ENCODE data around the gene PADI3. TPM values are rescaled to one million over a fixed set of nuclear protein-coding genes. Genes with fewer than 3 reads are reported as not detected.

The PADI3 gene
- total and polyA plus RNA-seq, 3 experiments from 2014 or later: not detected

GRCh38 chr1:17292299-17293160 is 43.6 kb downstream of the PADI3 start:
- CTCF ChIA-PET: no interaction called here
- H3K36me3 ChIP-seq (ENCODE audit: insufficient read depth, low read length): no peaks in the 10 kb centered on the region
- no peaks in the 10 kb centered on the region for H3K4me1 Mint-ChIP-seq

DNA sequence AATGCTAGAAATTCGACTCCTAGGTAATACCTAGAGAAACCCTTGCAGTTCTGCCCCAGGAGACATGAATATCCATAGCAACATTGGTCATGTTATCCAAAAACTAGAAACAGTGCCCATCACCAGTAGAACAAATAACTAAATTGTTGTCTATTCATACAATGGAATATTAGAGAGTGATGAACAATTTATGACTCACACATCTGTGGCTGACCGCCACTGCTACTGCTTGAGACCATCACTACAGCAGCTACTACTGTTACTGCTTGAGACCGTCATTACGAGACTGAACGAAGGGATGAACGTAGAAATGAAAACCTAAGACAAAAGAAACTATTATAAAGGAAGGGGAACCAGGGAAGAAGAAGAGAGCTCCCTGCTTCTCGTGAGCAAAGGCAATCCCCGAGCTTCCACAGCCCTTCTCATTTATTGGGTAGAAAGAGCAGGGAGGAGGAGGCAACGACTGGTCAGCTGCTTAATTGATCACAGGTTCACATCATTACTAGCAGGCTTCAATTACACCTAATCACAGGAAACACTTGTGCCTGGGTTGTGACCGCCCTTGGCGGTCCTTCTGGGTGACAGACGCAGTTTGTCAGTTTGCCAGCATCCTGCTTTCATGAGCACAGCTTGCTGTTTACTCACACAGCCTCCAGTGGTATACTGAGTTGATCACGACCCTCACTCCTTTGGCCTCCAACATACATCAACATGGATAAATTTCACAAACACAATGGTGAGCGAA is 45.0 kb downstream of the PADI3 start:
- Histone ChIP-seq H3K27ac (ENCODE audit: low read depth, low read length) (no peak overlapping the region), H3K27me3 (ENCODE audit: insufficient read depth, low read length, poor library complexity, severe bottlenecking) (no peaks in the 10 kb centered on the region), H3K4me3 (ENCODE audit: low read length) (no peak overlapping the region), H3K9me3 (ENCODE audit: low read length) (no peaks in the 10 kb centered on the region), H3K36me3 (ENCODE audit: insufficient read depth, low read length) (no peaks in the 10 kb centered on the region), H3K4me1 (ENCODE audit: insufficient read depth, low read length) (no peaks in the 10 kb centered on the region)
- CTCF ChIA-PET: no interaction called here
- DNase-seq: no peak
- Mint-ChIP-seq H3K4me1 (no peaks in the 10 kb centered on the region), H3K4me3 (no peak overlapping the region), H3K36me3 (no peaks in the 10 kb centered on the region), H3K27ac (no peak overlapping the region), H3K9me3 (peaks cover 0 to 2% (median 1%) of the 10 kb centered on the region in 5 donors), H3K27me3 (peaks cover 6 to 60% of the 10 kb centered on the region in 2 donors)
- POLR2A ChIA-PET: no interaction called here

More at GRCh38 chr1:17292299-17293160, 43.6 kb downstream of the PADI3 start:
- POLR2A ChIA-PET: no interaction called here
- H3K27ac ChIP-seq (ENCODE audit: low read depth, low read length): no peak overlapping the region
- no peaks in the 10 kb centered on the region for H3K4me1 ChIP-seq (ENCODE audit: insufficient read depth, low read length)
- H3K36me3 Mint-ChIP-seq: no peaks in the 10 kb centered on the region
- no peak for DNase-seq
- H3K27me3 Mint-ChIP-seq: peaks cover 6 to 54% of the 10 kb centered on the region in 2 donors
- peaks cover 0 to 1% (median 0%) of the 10 kb centered on the region in 5 donors for H3K9me3 Mint-ChIP-seq
- H3K9me3 ChIP-seq (ENCODE audit: low read length): no peaks in the 10 kb centered on the region
- no peak overlapping the region for H3K27ac Mint-ChIP-seq
- H3K4me3 Mint-ChIP-seq: peak overlapping the region in 1 of 7 donors; percentile 59
- H3K27me3 ChIP-seq (ENCODE audit: insufficient read depth, low read length, poor library complexity, severe bottlenecking): no peaks in the 10 kb centered on the region
- no peak overlapping the region for H3K4me3 ChIP-seq (ENCODE audit: low read length)

DNA sequence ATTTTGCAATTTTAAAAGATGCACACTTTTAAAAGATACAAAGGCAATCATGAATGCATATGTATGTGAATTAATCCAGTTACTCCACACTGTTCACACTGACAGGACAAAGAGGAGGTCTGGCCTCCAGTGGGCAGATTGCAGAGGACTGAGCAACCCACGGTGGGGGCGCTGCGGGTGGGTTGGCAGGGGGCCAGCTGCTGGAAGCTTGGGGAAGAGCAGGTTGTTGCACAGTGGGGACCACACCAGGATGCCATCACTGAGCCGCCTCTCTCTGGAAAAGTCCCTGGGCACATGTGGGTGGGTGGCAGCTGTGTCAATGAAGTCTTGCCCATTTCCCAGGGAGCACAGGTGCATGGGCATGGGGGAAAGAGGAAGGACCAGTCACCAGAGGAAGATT is 46.4 kb downstream of the PADI3 start:
- Mint-ChIP-seq H3K4me1 (no peaks in the 10 kb centered on the region), H3K27me3 (peaks cover 4 to 56% of the 10 kb centered on the region in 2 donors), H3K4me3 (no peak overlapping the region), H3K27ac (no peak overlapping the region), H3K36me3 (no peaks in the 10 kb centered on the region), H3K9me3 (peaks cover 0 to 6% (median 1%) of the 10 kb centered on the region in 5 donors)
- H3K36me3 ChIP-seq (ENCODE audit: insufficient read depth, low read length): no peaks in the 10 kb centered on the region
- no peak overlapping the region for H3K4me3 ChIP-seq (ENCODE audit: low read length)
- ChIA-PET POLR2A (no interaction called here), CTCF (no interaction called here)
- no peak for DNase-seq
- H3K27me3 ChIP-seq (ENCODE audit: insufficient read depth, low read length, poor library complexity, severe bottlenecking): no peaks in the 10 kb centered on the region
- H3K9me3 ChIP-seq (ENCODE audit: low read length): no peaks in the 10 kb centered on the region
- H3K4me1 ChIP-seq (ENCODE audit: insufficient read depth, low read length): no peaks in the 10 kb centered on the region
- no peak overlapping the region for H3K27ac ChIP-seq (ENCODE audit: low read depth, low read length)

GRCh38 chr1:17296086-17296485 is 47.2 kb downstream of the PADI3 start:
- Mint-ChIP-seq H3K36me3 (no peaks in the 10 kb centered on the region), H3K9me3 (peaks cover 0 to 7% (median 1%) of the 10 kb centered on the region in 5 donors), H3K27me3 (peaks cover 4 to 49% of the 10 kb centered on the region in 2 donors), H3K4me1 (no peaks in the 10 kb centered on the region), H3K4me3 (no peak overlapping the region), H3K27ac (no peak overlapping the region)
- Histone ChIP-seq H3K27ac (ENCODE audit: low read depth, low read length) (no peak overlapping the region), H3K9me3 (ENCODE audit: low read length) (no peaks in the 10 kb centered on the region), H3K36me3 (ENCODE audit: insufficient read depth, low read length) (no peaks in the 10 kb centered on the region), H3K4me1 (ENCODE audit: insufficient read depth, low read length) (no peaks in the 10 kb centered on the region), H3K27me3 (ENCODE audit: insufficient read depth, low read length, poor library complexity, severe bottlenecking) (no peaks in the 10 kb centered on the region), H3K4me3 (ENCODE audit: low read length) (no peak overlapping the region)
- CTCF ChIA-PET: no interaction called here
- POLR2A ChIA-PET: no interaction called here
- no peak for DNase-seq

DNA sequence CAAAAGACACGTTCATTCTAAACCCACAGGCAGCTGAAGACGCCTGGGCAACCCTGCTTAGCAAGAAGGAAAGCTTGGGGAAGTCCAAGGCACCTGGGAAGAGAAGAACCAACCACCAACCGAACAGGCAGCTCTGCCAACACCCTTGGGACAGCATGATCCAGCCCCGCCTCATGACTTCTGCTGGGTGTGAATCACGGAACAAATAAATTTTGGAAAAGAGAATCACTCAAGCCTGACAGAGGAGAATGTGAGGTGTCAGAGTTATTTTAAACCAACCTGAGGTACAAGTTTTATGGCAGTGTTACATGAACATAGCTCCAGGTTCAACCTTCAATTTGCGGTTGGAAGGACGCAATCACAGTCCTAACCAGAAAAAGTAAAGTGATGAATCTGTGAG is 49.1 kb downstream of the PADI3 start:
- DNase-seq: no peak
- peaks cover 7 to 16% (median 11%) of the 10 kb centered on the region in 5 donors for H3K9me3 Mint-ChIP-seq
- Histone ChIP-seq H3K27me3 (ENCODE audit: insufficient read depth, low read length, poor library complexity, severe bottlenecking) (no peaks in the 10 kb centered on the region), H3K27ac (ENCODE audit: low read depth, low read length) (no peak overlapping the region), H3K4me3 (ENCODE audit: low read length) (no peak overlapping the region), H3K36me3 (ENCODE audit: insufficient read depth, low read length) (no peaks in the 10 kb centered on the region), H3K4me1 (ENCODE audit: insufficient read depth, low read length) (no peaks in the 10 kb centered on the region), H3K9me3 (ENCODE audit: low read length) (no peaks in the 10 kb centered on the region)
- H3K27ac Mint-ChIP-seq: no peak overlapping the region
- CTCF ChIA-PET: no interaction called here
- POLR2A ChIA-PET: no interaction called here
- H3K27me3 Mint-ChIP-seq: peaks cover 7 to 46% of the 10 kb centered on the region in 2 donors
- H3K4me1 Mint-ChIP-seq: no peaks in the 10 kb centered on the region
- H3K4me3 Mint-ChIP-seq: no peak overlapping the region
- H3K36me3 Mint-ChIP-seq: peaks cover 0 to 6% (median 5%) of the 10 kb centered on the region in 3 donors

DNA sequence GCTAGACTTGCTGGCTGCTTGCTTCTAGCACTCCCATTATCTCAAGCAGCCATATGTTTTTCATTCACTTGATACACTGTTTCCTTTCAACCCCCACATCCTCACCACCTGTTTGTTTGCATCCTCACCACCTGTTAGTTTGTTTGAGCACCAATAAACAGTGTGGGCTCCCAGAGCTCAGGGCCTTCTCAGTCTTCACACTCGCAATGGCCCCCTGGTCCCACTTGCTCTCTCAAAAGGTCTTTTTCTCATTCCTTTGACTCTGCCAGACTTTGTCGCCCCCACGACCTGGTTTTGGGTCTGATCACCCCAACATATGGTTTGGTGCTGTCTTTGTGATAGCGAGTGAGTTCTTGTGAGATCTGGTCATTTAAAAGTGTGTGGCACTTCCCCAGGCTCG is 52.9 kb downstream of the PADI3 start:
- no peaks in the 10 kb centered on the region for H3K4me1 ChIP-seq (ENCODE audit: insufficient read depth, low read length)
- no peaks in the 10 kb centered on the region for H3K36me3 ChIP-seq (ENCODE audit: insufficient read depth, low read length)
- no peak overlapping the region for H3K27ac Mint-ChIP-seq
- H3K27ac ChIP-seq (ENCODE audit: low read depth, low read length): no peak overlapping the region
- no peak overlapping the region for H3K4me3 ChIP-seq (ENCODE audit: low read length)
- ChIA-PET CTCF (no interaction called here), POLR2A (no interaction called here)
- H3K36me3 Mint-ChIP-seq: peaks cover 0 to 6% (median 5%) of the 10 kb centered on the region in 3 donors
- peaks cover 8 to 30% of the 10 kb centered on the region in 2 donors for H3K27me3 Mint-ChIP-seq
- DNase-seq: no peak
- peaks cover 7 to 16% (median 11%) of the 10 kb centered on the region in 5 donors for H3K9me3 Mint-ChIP-seq
- no peaks in the 10 kb centered on the region for H3K27me3 ChIP-seq (ENCODE audit: insufficient read depth, low read length, poor library complexity, severe bottlenecking)
- H3K4me3 Mint-ChIP-seq: no peak overlapping the region
- H3K4me1 Mint-ChIP-seq: no peaks in the 10 kb centered on the region
- no peaks in the 10 kb centered on the region for H3K9me3 ChIP-seq (ENCODE audit: low read length)

DNA sequence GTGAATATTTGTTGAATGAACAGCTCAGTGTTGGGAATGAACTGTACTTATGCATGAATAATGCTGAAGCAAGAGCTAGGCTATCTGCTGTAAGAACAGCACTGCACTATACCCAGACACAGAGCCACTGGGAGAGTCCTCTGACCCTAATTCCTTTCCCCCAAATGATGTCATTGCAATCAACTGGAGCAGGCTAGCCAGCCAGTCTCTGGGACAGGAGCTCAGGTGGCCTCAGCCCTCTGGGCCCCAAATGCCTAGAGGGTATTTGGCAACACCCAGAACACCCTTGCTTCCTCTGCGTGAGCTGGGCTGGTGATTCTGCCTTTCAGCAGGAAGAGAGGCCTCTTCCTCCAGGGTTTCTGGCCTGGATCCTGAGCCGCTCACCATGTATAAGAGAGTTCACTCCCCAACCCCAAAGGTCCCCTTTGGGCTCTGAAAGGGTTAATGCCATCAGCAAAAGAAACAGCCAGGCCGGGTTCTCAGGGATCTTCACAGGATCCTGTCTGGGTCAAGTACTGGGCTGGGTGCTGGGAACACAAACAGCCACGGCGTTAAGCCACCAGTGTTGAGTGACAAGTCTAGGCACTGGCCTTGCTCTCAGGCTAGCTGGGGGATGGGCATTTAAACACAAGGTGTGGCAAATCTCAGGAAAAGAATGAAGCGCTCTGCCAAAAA is 55.4 kb downstream of the PADI3 start:
- Mint-ChIP-seq H3K4me1 (no peaks in the 10 kb centered on the region), H3K36me3 (peaks cover 0 to 6% (median 5%) of the 10 kb centered on the region in 3 donors), H3K27ac (no peak overlapping the region), H3K4me3 (no peak overlapping the region), H3K9me3 (peaks cover 7 to 13% (median 10%) of the 10 kb centered on the region in 5 donors), H3K27me3 (peaks cover 18 to 33% of the 10 kb centered on the region in 2 donors)
- no peaks in the 10 kb centered on the region for H3K36me3 ChIP-seq (ENCODE audit: insufficient read depth, low read length)
- no peak overlapping the region for H3K4me3 ChIP-seq (ENCODE audit: low read length)
- CTCF ChIA-PET: no interaction called here
- H3K9me3 ChIP-seq (ENCODE audit: low read length): no peaks in the 10 kb centered on the region
- POLR2A ChIA-PET: no interaction called here
- peaks cover 4% of the 10 kb centered on the region for H3K27me3 ChIP-seq (ENCODE audit: insufficient read depth, low read length, poor library complexity, severe bottlenecking)
- H3K27ac ChIP-seq (ENCODE audit: low read depth, low read length): no peak overlapping the region
- DNase-seq: no peak
- H3K4me1 ChIP-seq (ENCODE audit: insufficient read depth, low read length): no peaks in the 10 kb centered on the region

DNA sequence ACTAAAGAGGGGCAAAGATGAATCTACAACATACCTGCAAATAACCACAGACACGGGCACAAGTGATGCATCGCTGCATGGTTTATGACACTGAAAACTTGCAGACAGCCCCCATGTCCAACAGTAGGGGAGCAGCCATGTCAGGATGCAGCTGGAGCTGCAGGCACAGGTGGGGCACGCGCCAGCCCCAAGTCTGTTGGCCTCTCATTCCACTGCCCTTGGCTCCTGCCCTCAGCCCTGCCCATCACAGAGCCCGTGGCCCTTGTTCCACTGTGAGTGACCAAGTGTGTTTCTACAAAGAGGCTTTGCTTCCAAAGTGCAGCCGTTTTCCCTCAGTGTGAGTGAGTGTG is 55.9 kb downstream of the PADI3 start:
- ChIA-PET CTCF (no interaction called here), POLR2A (no interaction called here)
- no peaks in the 10 kb centered on the region for H3K36me3 ChIP-seq (ENCODE audit: insufficient read depth, low read length)
- no peaks in the 10 kb centered on the region for H3K9me3 ChIP-seq (ENCODE audit: low read length)
- H3K4me1 Mint-ChIP-seq: no peaks in the 10 kb centered on the region
- H3K9me3 Mint-ChIP-seq: peaks cover 7 to 11% (median 10%) of the 10 kb centered on the region in 5 donors
- DNase-seq: no peak
- H3K27me3 ChIP-seq (ENCODE audit: insufficient read depth, low read length, poor library complexity, severe bottlenecking): peaks cover 9% of the 10 kb centered on the region
- no peak overlapping the region for H3K27ac ChIP-seq (ENCODE audit: low read depth, low read length)
- peaks cover 21 to 38% of the 10 kb centered on the region in 2 donors for H3K27me3 Mint-ChIP-seq
- H3K36me3 Mint-ChIP-seq: peaks cover 0 to 6% (median 5%) of the 10 kb centered on the region in 3 donors
- H3K4me3 Mint-ChIP-seq: no peak overlapping the region
- H3K4me1 ChIP-seq (ENCODE audit: insufficient read depth, low read length): no peaks in the 10 kb centered on the region
- no peak overlapping the region for H3K4me3 ChIP-seq (ENCODE audit: low read length)
- no peak overlapping the region for H3K27ac Mint-ChIP-seq
